SHP77 (cell line): ENCODE data around the gene TLK2.
"Not testable (repeated sequence)": the region's sequence is repeated elsewhere in the genome, so short reads cannot be mapped to it uniquely, and the experiment has no call there.

Experiments
- DNase-seq, 2 experiments: peaks; one replicate each; lab custom pipeline; 2025; lab: John Stamatoyannopoulos, UW

The TLK2 gene

DNA sequence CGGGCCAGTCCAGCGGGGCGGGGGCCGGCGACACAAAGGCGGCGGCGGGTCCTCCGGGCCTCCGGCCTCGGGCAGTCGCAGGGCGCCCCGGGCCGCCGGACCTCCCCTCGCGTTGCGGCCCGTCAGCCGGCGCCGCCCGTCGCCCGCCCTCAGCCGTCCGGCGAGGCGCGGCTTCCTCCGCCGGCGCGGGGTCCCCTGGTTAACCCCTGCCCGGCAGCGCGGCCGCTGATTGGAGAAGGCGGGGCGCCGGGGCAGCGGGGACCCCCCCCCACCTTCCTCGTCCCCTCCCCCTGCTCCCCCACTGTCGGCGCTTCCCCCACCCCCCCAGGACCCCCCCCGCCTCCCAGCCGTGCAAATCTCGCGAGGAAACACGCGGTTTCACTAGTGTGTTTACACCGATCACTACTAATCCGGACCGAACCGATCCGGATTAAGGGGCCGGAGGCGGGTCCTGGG, at the start of gene TLK2:
TLK2 (plus strand) TSS at position 402 of the 456 bp plus-strand sequence. CDS start 2,301 bp downstream, outside the sequence.
- peak in 1 of 2 experiments; percentile 69 for DNase-seq

DNA sequence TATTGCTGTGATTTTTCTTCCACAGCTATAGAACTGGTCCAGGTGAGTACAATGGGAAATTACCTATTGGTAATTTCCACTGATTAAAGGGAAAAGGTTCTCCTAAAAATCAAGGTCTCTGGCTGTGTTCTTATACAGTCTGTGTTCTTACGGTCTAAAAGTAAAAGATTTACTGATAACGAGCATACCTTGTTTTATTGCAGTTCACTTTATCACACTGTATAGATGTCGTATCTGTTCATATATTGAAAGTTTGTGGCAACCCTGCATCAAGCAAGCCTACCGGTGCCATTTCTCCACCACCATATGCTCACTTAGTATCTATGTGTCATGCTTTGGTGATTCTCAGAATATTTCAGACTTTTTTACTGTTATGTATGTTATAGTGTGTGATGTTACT, 43.4 kb upstream of the TLK2 start:
- not testable (repeated sequence) for DNase-seq

DNA sequence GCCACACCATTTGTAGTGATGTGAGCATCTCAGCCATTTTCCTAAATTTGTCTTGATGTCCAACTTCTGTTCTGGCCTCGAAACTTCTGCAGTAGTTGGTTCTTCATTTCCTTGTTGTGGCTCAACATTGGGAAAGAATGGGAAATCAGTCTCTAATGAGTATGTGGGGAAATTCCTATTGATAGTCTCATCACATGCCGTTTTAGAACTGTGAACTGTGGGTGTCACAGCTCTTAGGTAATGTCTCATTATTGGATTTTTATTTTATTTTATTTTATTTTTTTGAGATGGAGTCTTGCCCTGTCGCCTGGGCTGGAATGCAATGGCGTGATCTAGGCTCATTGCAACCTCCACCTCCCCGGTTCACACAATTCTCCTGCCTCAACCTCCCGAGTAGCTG, 37.4 kb upstream of the TLK2 start:
- DNase-seq = not testable (repeated sequence)

DNA sequence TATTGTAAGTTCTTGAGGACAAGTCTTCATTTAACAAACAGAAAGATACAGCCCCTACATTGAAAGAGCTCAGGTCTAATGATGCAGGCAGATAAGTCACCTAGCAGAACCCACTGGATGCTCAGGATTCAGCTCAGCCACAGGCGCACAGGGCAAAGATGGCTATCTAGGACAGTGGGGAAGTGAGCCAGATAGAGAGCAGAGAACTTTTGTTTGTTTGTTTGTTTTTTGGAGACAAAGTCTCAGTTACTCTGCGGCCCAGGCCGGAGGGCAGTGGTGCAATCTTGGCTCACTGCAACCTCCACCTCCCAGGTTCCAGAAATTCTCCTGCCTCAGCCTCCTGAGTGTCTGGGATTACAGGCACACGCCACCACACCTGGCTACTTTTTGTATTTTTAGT, 34.6 kb upstream of the TLK2 start:
- DNase-seq = no peak

DNA sequence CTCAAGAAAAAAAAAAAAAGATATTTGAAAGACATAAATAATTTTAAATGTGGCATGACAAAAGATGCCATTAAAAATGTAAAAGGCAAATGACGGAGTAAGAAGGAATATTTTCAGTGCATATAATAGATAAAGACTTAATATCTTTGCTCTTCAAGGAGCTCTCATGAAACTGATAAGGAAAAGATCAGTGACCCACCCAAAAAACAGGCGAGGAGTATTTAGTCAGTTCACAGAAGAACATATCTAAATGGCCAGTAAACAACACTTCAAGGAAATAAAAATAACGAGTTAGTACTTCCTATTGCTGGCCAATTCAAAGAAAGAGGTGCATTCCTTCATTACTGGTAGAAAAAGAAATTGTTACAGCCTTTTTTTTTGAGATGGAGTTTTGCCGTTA, 32.8 kb upstream of the TLK2 start:
- not testable (repeated sequence) for DNase-seq

DNA sequence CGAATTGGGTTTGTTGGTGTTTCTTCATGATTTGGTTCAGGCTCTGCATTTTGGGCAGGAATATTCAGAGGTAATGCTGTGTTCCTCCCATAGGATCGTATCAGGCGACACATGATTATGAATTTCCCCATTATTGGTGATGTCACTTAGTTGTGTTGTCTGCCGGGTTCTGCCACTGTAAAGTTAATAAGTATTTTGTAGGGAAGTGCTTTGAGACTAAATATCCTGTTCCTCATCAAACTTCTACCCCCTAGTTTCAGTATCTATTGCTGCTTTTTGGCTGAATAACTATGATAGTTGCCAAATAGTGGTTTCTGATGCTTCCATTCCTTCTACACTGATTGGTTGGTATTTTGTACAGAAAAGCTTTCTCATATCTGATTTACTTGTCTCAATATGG, 26.4 kb upstream of the TLK2 start:
- DNase-seq = not testable (repeated sequence)

DNA sequence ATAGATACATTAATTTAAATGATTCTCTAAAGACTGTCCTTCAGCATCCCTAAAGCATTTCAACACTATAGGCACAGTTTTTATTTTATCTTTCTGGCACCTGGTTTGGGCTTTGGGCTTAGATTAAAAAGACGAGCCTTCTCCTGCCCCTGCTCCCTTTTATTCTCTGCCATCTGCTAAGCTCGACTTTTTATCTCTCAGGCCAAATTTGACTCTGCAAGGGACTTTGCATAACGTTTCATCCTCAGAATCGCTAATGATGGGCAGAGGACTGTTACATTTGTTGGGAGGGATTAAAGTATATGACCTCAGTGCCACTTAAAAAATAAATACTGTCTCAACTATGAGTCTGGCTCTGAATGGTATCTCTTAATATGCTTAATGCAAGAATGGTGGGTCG, 25.6 kb upstream of the TLK2 start:
- DNase-seq = not testable (repeated sequence)

DNA sequence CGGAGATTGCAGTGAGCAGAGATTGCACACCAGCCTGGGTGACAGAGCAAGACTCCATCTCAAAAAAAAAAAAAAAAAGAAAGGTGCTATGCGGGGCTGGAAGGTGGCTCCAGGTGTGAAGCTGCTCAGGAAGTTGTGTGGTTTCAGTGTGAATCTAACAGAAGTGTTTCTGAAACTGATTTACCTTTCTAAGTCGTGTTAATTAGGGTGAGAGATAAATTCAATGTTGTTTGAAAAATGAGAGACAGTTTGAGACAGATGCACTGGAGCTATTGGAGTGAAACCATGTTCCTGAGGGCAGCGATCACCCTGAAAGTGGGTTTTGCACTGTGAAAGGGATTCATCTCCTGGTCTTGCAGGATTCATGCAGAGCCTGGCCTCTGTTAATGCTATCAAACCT, 25.0 kb upstream of the TLK2 start:
- not testable (repeated sequence) for DNase-seq

DNA sequence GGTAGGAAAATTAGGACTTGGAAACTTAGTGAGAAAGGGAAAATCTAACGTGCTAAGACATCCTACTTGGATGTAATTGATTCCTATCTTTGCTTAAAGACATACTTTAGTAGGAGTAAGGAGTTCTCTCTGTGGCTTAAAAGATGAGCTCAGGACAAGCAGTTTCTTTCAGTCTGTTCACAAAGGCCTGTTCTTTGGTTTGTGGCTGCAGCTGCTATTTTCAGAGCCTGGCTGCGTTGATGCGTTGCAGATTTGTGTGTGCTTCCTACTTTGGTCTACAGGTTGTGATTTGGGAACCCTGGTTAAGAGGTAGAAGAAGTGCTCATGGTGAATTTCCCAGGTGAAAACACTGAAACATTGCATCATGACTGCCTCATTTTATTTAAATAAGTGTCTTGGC, 24.5 kb upstream of the TLK2 start:
- not testable (repeated sequence) for DNase-seq

DNA sequence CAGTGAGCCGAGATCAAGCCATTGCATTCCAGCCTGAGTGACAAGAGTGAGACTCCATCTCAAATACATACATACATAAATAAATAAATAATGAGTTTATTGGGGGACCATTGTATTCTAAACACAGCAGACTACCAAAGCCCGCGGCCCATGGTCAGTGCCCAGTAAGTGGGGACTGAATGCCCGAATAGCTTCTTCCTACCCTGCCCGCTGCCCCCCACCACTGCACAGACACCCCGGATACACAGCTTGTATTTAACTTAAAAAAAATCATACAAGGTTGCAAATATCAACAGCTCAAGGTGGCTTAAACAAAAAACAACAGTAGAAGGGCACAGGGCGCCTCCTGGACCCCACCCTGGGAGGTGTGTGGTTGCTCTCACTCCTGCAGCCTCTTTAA, 22.6 kb upstream of the TLK2 start:
- no peak for DNase-seq

DNA sequence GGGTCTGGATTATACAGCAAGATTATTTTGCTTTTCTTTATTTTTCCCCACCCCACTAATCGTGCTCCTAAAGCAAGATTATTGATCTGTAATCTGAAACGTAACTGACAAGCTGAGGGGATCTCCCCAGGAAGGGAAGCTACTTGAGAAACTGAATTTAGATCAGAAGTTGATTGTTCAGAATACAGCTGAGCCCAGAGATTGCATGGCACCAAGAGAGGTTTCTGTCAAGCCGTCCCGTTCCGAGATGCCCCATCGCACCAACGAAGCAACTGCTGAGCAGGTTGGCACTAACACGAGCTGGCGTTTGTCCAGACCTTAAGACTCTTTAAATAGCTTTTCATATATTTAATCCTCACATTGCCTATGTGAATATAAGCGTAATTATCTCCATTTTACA, 20.1 kb upstream of the TLK2 start:
- not testable (repeated sequence) for DNase-seq

DNA sequence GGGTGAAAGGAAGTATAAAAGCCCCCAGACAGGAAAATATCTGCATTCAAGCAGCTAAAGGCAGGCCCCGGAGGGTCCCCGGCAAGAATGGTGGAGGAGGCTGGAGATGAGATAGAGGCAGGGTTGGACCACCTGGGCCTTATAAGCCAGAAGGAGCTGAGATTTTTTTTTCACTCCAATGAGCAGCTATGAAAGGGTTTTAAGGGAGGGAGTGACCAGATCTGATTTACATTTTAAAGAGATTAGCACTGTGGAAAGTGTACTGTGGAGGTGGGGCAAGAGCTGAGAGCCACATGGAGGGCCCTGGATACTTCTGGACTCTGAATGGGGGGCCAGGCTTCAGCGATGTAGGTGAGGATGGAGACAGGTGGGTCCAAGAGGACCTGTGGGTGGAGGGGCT, 14.2 kb upstream of the TLK2 start:
- DNase-seq = not testable (repeated sequence)

DNA sequence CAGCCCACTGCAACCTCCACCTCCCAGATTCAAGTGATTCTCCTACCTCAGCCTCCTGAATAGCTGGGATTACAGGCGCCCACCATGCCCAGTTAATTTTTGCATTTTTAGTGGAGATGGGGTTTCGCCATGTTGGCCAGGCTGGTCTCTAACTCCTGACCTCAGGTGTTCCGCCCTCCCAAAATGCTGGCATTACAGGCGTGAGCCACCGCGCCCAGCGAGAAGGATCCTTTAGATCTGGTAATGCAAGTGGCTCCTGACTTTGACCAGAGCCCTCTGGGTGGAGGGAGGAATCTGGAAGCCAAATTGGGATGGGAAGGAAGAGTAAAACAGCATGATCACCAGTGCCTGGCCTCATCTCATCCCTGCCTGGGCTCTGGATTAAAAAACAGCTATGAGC, 13.4 kb upstream of the TLK2 start:
- DNase-seq = not testable (repeated sequence)

DNA sequence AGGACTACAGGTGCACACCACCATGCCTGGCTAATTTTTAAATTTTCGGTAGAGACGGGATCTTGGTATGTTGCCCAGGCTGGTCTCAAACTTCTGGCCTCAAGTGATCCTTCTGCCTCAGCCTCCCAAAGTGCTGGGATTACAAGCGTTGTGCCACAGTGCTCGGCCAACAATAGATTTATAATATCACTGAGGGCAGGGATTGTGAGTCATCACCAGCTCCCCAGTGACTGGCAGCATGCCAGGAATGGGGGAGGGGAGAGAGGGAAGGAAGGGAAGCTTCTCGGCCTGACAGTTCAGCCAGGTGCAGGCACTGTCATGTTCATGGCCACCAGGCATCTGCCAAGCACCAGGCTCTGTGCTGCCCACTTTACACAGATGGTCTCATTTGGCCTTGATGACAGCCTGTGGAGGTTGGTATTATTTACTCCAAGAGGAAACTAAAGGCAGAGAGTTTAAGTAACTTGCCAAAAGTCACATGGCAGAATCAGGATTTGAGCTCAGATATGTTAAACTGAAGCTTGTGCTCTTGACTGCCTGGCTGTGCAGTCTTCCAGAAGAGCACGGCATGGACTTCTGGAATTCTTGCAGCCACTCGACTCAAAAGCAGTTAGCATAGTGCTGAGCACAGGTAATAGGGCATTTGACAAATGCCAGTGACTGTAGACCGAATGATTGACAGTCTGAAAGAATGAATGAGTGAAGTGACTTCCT, 7.8 kb upstream of the TLK2 start:
- DNase-seq = peak; percentile 90 to 95

DNA sequence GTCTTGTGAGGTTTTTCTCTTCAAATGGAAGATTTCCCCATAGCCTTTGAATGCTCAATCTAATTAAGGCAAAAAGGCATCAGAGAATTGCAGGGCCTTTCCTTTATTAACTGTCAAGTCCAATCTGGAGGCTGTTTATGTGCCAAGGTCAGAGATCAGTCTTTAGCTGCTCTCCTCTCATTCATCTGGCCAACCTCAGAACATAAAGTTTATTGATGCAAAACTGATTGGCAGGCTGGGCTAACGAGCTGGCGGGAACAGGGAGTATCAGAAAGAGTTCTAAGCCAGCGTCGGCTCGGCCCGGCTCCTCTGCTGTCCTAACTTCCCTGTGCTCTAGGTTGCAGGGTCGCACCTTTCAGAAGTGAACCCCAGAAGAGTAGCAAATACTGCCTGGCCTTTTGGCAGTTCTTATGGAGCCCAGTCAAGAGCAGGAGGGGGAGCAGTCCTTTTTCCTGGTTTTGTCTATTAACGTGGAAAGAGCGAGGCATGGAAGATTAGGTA, 7.2 kb upstream of the TLK2 start:
- DNase-seq = not testable (repeated sequence)

DNA sequence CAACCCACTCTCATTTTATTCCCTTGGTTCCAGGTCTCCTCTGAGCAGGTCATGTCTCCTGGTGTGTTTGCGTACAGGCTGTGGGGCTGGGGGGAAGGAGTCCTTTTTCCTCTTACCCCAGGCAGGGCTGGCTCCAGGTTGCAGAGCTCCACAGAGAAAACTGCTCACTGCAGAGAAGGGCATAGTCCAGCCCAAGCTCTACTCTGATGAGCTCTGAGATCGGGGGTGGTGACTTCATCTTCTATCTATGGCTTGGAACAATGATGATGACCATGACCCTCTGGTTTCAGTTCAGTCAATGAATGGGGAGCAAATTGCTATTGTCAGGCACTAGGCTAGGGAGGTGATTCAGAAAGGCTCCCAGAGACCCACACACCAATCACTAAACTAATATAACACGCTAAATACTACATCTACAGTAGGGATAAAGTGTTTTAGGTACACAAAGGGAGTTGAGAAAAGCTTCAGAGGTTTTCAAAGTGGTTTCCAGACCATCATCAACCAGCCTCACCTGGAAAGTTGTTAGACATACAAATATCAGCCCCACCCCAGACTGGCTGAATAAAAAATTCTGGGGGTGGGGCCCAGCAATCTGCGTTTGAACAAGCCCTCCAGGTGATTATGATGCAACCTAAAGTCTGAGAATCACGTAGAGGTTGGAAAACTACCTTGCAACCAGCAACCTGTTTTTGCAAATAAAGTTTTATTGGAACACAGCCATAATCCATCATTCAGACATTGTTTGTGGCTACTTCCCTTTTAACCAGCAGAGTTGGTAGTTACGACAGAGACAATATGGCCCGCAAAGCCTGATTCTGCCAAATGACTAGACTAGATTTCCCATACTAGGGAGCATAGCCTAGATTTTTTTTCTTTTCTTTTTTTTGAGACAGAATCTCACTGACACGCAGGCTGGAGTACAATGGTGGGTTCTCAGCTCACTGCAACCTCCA, 5.3 kb upstream of the TLK2 start:
- DNase-seq = not testable (repeated sequence)

DNA sequence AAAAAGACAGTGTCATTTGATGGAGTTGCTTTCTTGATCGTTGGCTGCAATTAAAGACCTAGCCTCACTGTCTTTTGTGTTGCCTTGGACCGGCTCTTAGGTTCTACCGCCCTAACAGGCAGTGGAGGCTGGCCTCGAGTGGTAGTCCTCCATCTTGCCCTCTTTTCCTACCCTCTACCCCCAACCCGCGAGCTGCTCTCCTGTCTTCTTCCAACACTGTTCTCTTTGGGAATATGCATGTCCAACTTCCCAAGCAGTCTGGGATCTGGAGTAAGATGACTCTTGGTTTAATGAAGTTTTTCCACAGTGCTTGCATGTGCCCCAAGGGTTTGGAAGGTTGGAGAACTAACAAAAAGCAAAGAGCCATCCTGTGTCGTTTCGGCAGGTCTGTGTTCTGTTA, 1.5 kb upstream of the TLK2 start:
- DNase-seq = not testable (repeated sequence)

DNA sequence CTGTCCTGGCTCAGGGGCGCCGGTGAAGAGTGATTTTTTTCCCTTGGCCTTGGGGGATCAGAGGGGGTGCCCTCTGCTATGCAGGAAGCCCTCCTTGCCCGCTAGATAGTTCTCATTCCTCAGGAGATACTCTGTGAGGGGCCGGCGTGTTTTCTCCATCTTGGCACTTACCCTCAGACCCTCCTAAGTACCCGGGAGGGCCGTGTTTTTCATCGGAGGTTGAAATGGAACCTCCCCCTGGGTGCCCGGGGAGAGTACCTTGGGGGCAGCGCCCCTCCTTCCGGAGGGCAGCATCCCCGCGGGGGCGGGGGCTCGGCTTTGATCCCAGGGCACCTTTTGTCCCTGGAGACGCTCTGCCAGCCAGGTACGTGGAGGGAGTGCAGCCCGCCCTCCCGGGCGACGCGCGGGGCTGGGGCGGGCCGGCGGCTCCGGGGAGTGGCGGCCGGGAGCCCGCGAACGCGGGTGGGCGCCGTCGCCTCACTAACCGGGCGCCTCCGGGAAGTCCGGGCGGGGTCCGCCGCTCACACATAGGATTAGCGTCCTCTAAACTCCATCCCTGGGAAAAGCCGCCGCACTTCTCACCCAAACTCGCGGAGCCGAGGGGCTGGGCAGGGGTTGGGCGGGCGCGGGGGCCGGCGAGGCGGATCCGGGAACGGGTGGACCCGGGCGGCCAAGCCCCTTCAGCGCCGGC, 762 bp upstream of the TLK2 start:
- DNase-seq = not testable (repeated sequence)

DNA sequence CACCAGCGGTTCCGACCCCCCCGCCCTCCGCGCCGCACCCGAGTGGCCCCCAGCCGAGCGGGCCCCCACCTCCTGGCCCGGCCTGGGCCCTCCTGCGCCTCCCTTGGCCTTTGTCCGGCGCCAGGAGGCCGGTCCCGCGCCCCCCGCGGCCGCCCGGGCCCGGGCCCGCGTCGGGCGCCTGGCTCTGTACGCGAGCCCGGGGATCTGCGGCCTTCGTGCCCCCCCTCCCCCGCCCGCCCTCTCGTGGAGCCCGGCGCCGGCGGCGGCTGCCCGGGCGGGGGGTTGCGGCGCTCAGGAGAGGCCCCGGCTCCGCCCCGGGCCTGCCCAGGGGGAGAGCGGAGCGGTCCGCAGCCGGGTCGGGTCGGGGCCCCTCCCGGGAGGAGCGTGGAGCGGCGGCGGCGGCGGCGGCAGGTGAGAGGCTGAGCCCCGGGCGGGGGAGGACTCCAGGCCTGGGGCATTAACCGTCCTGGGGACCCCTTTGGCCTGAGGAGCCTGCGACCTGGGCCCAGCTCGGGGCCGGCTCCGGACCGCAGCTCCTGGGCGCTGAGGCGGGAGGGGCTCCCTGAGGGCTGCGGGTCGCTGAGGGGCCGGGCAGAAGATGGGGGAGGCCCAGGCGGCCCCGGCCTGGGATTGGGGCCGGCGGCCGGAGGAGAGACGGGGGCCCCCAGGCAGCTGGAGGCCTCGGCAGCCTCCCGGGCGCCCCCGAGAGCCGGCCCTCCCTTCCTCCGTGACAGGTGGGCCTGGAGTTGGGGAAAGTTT, 434 bp downstream of the TLK2 start:
- not testable (repeated sequence) for DNase-seq

DNA sequence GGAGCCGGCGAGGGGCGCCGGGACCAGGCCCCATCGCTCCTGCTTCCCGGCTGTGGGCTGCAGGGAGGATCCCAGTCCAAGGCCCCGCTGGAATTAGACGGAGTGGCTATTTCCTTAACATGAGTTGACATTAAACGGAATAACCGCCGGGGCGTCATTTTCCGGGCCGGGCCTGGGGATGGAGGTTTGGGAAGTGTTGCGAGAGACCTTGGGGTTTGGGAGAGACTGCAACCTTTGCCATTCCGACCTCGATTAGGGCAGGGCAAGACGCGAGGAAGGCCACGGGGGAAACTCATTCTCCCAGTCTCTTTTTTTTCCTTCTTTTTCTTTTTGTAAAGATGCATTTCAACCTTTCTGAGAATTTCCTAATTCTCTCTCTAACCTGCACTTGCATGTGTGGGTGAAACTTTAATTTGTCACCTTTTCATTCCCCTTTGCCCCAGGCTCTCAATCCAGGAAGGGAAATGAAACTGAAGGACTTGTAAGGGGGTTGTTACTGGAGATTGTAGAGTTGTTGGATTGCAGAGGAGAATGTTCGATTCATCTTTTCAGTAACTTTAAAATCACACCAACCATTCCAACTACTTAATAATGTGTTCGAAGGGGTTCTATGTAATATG, 1.1 kb downstream of the TLK2 start:
- not testable (repeated sequence) for DNase-seq

DNA sequence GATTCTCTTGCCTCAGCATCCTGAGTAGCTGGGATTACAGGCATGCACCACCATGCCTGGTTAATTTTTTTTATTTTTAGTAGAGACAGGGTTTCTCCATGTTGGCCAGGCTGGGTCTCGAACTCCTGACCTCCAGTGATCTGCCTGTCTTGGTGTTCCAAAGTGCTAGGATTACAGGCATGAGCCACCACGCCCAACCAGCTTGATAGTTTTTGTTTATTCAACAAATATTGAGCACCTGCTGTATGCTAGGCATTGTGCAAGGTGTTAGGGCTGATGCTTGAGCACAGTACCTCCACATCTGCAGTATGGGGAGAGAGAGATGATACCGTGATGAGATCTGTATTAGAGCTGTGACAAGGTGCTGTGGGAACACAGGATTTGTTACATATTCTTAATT, 3.9 kb downstream of the TLK2 start:
- not testable (repeated sequence) for DNase-seq
